ENCODE measurements around the gene TNXB.

- TF ChIP-seq, protein P1, sequence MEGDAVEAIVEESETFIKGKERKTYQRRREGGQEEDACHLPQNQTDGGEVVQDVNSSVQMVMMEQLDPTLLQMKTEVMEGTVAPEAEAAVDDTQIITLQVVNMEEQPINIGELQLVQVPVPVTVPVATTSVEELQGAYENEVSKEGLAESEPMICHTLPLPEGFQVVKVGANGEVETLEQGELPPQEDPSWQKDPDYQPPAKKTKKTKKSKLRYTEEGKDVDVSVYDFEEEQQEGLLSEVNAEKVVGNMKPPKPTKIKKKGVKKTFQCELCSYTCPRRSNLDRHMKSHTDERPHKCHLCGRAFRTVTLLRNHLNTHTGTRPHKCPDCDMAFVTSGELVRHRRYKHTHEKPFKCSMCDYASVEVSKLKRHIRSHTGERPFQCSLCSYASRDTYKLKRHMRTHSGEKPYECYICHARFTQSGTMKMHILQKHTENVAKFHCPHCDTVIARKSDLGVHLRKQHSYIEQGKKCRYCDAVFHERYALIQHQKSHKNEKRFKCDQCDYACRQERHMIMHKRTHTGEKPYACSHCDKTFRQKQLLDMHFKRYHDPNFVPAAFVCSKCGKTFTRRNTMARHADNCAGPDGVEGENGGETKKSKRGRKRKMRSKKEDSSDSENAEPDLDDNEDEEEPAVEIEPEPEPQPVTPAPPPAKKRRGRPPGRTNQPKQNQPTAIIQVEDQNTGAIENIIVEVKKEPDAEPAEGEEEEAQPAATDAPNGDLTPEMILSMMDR (IDR thresholded peaks at IDR 0.05; ENCODE audit: low read length), result no peak
- no peak for TF ChIP-seq EZH2 (IDR thresholded peaks at IDR 0.05; ENCODE audit: borderline replicate concordance, low read length)
Observed at GRCh38 chr6:32069460-32069859, 39.7 kb downstream of the TNXB start.
